ENCODE results near the gene TMEM263. TPM values are rescaled to one million over a fixed set of nuclear protein-coding genes. Genes with fewer than 3 reads are reported as not detected.

Gene TMEM263
- polyA plus RNA-seq, 3 donors: 0.56 to 2.0 (median 1.7) TPM

- Mint-ChIP-seq H3K4me3 (peak overlapping the region; percentile 97), H3K27me3 (ENCODE audit: low read depth in 3 of 3) (peaks cover 40 to 62% (median 44%) of the 10 kb centered on the region in 3 donors), H3K9me3 (peaks cover 0 to 8% (median 3%) of the 10 kb centered on the region in 7 donors), H3K27ac (peak overlapping the region in 3 of 7 donors; percentile 30 to 66 (median 66)), H3K36me3 (peaks cover 0 to 6% of the 10 kb centered on the region in 2 donors), H3K4me1 (peaks cover 21% of the 10 kb centered on the region)
- H3K79me2 ChIP-seq (ENCODE audit: insufficient read depth, low read length): peaks cover 25% of the 10 kb centered on the region
- H3K4me2 ChIP-seq (replicated peaks; ENCODE audit: extremely low read depth, low read length, poor library complexity, severe bottlenecking): peak overlapping the region; percentile 99
- no peaks in the 10 kb centered on the region for H3K36me3 ChIP-seq (replicated peaks in 1 of 2; ENCODE audit: control insufficient read depth in 1 of 2, insufficient read depth in 2 of 2, low read length in 2 of 2)
- peaks cover 10 to 28% of the 10 kb centered on the region in 2 donors for H3K4me1 ChIP-seq (ENCODE audit: control insufficient read depth in 1 of 2, insufficient read depth in 2 of 2, low read length in 2 of 2)
- peak overlapping the region; percentile 45 to 90 (median 63) for H3K4me3 ChIP-seq (replicated peaks in 1 of 3; ENCODE audit: low read depth in 2 of 3, low read length in 3 of 3)
- WGBS (ENCODE audit: insufficient coverage): 0% methylated on average over 22 of the region's 34 CpGs
- intact Hi-C loops (cut with micrococcal nuclease): no loop called here
- peaks cover 31 to 43% of the 10 kb centered on the region in 2 donors for H3K27me3 ChIP-seq (ENCODE audit: control insufficient read depth in 2 of 2, insufficient read depth in 2 of 2, low read length in 2 of 2)
- peak overlapping the region; percentile 65 for H3K9ac ChIP-seq (ENCODE audit: insufficient read depth, low read length, poor library complexity, severe bottlenecking)
- peak in 2 of 3 donors; percentile 2 to 9 for DNase-seq
- H2AFZ ChIP-seq (ENCODE audit: insufficient read depth, low read depth, low read length, poor library complexity, severe bottlenecking): peak overlapping the region; percentile 78
- no peaks in the 10 kb centered on the region for H4K20me1 ChIP-seq (ENCODE audit: insufficient read depth, low read length)
- H3K9me3 ChIP-seq (replicated peaks in 1 of 2; ENCODE audit: control insufficient read depth in 1 of 2, insufficient read depth in 1 of 2, low read length in 2 of 2): no peaks in the 10 kb centered on the region
- TF ChIP-seq CTCF (IDR thresholded peaks at IDR 0.05): no peak
- peak overlapping the region in 1 of 2 donors; percentile 0 for H3K27ac ChIP-seq (ENCODE audit: low read depth in 1 of 2, low read length in 2 of 2)
These were observed 406 bp downstream of the TMEM263 start for GRCh38 chr12:106956048-106956578.

GRCh38 chr12:106957583-106957982 is 1.9 kb downstream of the TMEM263 start:
- intact Hi-C loops (cut with micrococcal nuclease): no loop called here
- TF ChIP-seq CTCF (IDR thresholded peaks at IDR 0.05): no peak
- Mint-ChIP-seq H3K27ac (no peak overlapping the region), H3K4me3 (peak overlapping the region; percentile 97), H3K4me1 (peaks cover 21% of the 10 kb centered on the region), H3K27me3 (ENCODE audit: low read depth in 3 of 3) (peaks cover 29 to 49% (median 34%) of the 10 kb centered on the region in 3 donors), H3K36me3 (peaks cover 0 to 6% of the 10 kb centered on the region in 2 donors), H3K9me3 (peaks cover 0 to 5% (median 3%) of the 10 kb centered on the region in 7 donors)
- no peak overlapping the region for H2AFZ ChIP-seq (ENCODE audit: insufficient read depth, low read depth, low read length, poor library complexity, severe bottlenecking)
- H3K4me3 ChIP-seq (replicated peaks in 1 of 3; ENCODE audit: low read depth in 2 of 3, low read length in 3 of 3): peak overlapping the region in 1 of 3 experiments; percentile 90
- H3K36me3 ChIP-seq (replicated peaks in 1 of 2; ENCODE audit: control insufficient read depth in 1 of 2, insufficient read depth in 2 of 2, low read length in 2 of 2): no peaks in the 10 kb centered on the region
- WGBS (ENCODE audit: insufficient coverage): no CpG with 5 or more reads among the region's 1 CpG
- H3K27ac ChIP-seq (ENCODE audit: low read depth in 1 of 2, low read length in 2 of 2): no peak overlapping the region
- peaks cover 10 to 28% of the 10 kb centered on the region in 2 donors for H3K4me1 ChIP-seq (ENCODE audit: control insufficient read depth in 1 of 2, insufficient read depth in 2 of 2, low read length in 2 of 2)
- no peak for DNase-seq
- no peak overlapping the region for H3K9ac ChIP-seq (ENCODE audit: insufficient read depth, low read length, poor library complexity, severe bottlenecking)
- no peaks in the 10 kb centered on the region for H4K20me1 ChIP-seq (ENCODE audit: insufficient read depth, low read length)
- no peaks in the 10 kb centered on the region for H3K9me3 ChIP-seq (replicated peaks in 1 of 2; ENCODE audit: control insufficient read depth in 1 of 2, insufficient read depth in 1 of 2, low read length in 2 of 2)
- peak overlapping the region; percentile 99 for H3K4me2 ChIP-seq (replicated peaks; ENCODE audit: extremely low read depth, low read length, poor library complexity, severe bottlenecking)
- peaks cover 23 to 28% of the 10 kb centered on the region in 2 donors for H3K27me3 ChIP-seq (ENCODE audit: control insufficient read depth in 2 of 2, insufficient read depth in 2 of 2, low read length in 2 of 2)
- H3K79me2 ChIP-seq (ENCODE audit: insufficient read depth, low read length): peaks cover 29% of the 10 kb centered on the region

Data from CD14-positive monocyte (primary cell).